Stomach (tissue), 4 donors: ENCODE measurements around the gene RPP21.

ENCODE experiments used
- CTCF ChIP-seq, 7 experiments: fragments of 450-650 bp in 4 of 7; fragments of 200-600 bp in 3 of 7; sonication (generic) in 3 of 7; IDR thresholded peaks; one replicate each; pipeline ENCODE4 v1.5.1; 2016 to 2019; ENCODE audit warnings: antibody characterized with exemption in 7 of 7, control low read depth in 2 of 7, mild to moderate bottlenecking in 1 of 7
- EP300 ChIP-seq: sonication (generic); formaldehyde crosslinking; IDR thresholded peaks from one replicate; pipeline ENCODE4 v1.6.1; 2017; ENCODE audit warnings: antibody characterized with exemption
- POLR2A ChIP-seq, 4 donors: fragments of 450-650 bp; IDR thresholded peaks; one replicate each; pipeline ENCODE4 v1.6.1; 2016; ENCODE audit warnings: antibody characterized with exemption in 4 of 4, control low read depth in 2 of 4, mild to moderate bottlenecking in 1 of 4, moderate library complexity in 1 of 4

- TF ChIP-seq POLR2A (IDR thresholded peaks at IDR 0.05) (no peak), EP300 (no peak), CTCF (IDR thresholded peaks at IDR 0.05) (no peak)
These were observed 25.7 kb upstream of the RPP21 start for GRCh38 chr6:30319146-30319835.
